ENCODE results near the gene GBP7.

GRCh38 chr1:89147678-89148658 lies 27.8 kb downstream of the GBP7 start:
- TF ChIP-seq CTCF (IDR thresholded peaks at IDR 0.05; ENCODE audit: poor library complexity, severe bottlenecking) (no peak), TAF1 (IDR thresholded peaks at IDR 0.05; ENCODE audit: low read depth) (no peak), RAD21 (conservative IDR thresholded peaks at IDR 0.05) (no peak), EZH2 (IDR thresholded peaks at IDR 0.05; ENCODE audit: borderline replicate concordance, insufficient read depth, low read length, poor library complexity, severe bottlenecking) (no peak)

All from neural cell (in vitro differentiated cells).